PFSK-1 (cell line): ENCODE measurements around the gene ATPAF1.

Source experiments
- POLR2AphosphoS5 ChIP-seq: IDR thresholded peaks from 2 replicates; pipeline ENCODE4 v1.6.1; 2012; ENCODE audit warnings: low read depth, mild to moderate bottlenecking, control low read depth, low read length, moderate library complexity
- REST ChIP-seq, 2 experiments: IDR thresholded peaks; 2 replicates each; pipeline versions ENCODE4 v1.6.1 to v1.8.0; 2011 to 2012; ENCODE audit warnings: low read depth in 2 of 2, low read length in 2 of 2, control low read depth in 1 of 2, inconsistent platforms in 1 of 2, mild to moderate bottlenecking in 1 of 2, moderate library complexity in 1 of 2; ENCODE audit not compliant: insufficient read depth in 1 of 2
- SIN3A ChIP-seq: IDR thresholded peaks from 2 replicates; pipeline ENCODE4 v1.6.1; 2012; ENCODE audit warnings: mild to moderate bottlenecking, low read length, moderate library complexity, borderline replicate concordance; ENCODE audit not compliant: insufficient read depth
- TAF1 ChIP-seq: IDR thresholded peaks from 2 replicates; pipeline ENCODE4 v1.6.1; 2012; ENCODE audit warnings: low read length, control low read depth, borderline replicate concordance; ENCODE audit not compliant: insufficient read depth

GRCh38 chr1:46595127-46595526 lies 73.0 kb downstream of the ATPAF1 start:
- TF ChIP-seq POLR2AphosphoS5 (no peak), SIN3A (no peak), REST (IDR thresholded peaks at IDR 0.05; ENCODE audit: insufficient read depth in 1 of 2, low read depth in 2 of 2, low read length in 2 of 2) (no peak), TAF1 (no peak)
